ENCODE measurements around the gene CCDC197. TPM values are rescaled to one million over a fixed set of nuclear protein-coding genes. Genes with fewer than 3 reads are reported as not detected.

CCDC197 gene
- total and polyA plus RNA-seq, 4 donors: not detected

- Histone ChIP-seq H3K36me3 (ENCODE audit: control insufficient read depth in 4 of 4, insufficient read depth in 4 of 4, low read length in 4 of 4) (peaks cover 49 to 81% (median 64%) of the 10 kb centered on the region in 4 donors), H3K4me3 (no peak overlapping the region), H3K27me3 (ENCODE audit: control insufficient read depth in 3 of 3, insufficient read depth in 3 of 3, low read length in 2 of 3) (no peaks in the 10 kb centered on the region), H3K27ac (ENCODE audit: low read depth in 1 of 2, low read length in 1 of 2) (peak overlapping the region in 1 of 2 donors; percentile 1), H3K4me1 (ENCODE audit: control insufficient read depth in 5 of 5, insufficient read depth in 5 of 5, low read length in 5 of 5) (peaks cover 0 to 9% (median 0%) of the 10 kb centered on the region in 5 donors), H3K9me3 (ENCODE audit: control insufficient read depth in 4 of 4, insufficient read depth in 3 of 4, low read length in 3 of 4) (no peaks in the 10 kb centered on the region), H3K9ac (ENCODE audit: insufficient read depth in 1 of 2, low read length in 2 of 2) (no peak overlapping the region)
- TF ChIP-seq CTCF (IDR thresholded peaks at IDR 0.05; ENCODE audit: control extremely low read depth, extremely low read depth): no peak
- 93 to 96% methylated on average over 3 of the region's 3 CpGs for WGBS, 2 donors
- ATAC-seq (ENCODE audit: insufficient read depth, low FRiP score) (no peak), DNase-seq (no peak)
These were observed 54.7 kb downstream of the CCDC197 start for GRCh38 chr14:94051779-94052178.

- H3K27me3 ChIP-seq (ENCODE audit: control insufficient read depth in 3 of 3, insufficient read depth in 3 of 3, low read length in 2 of 3): no peaks in the 10 kb centered on the region
- ATAC-seq (ENCODE audit: insufficient read depth, low FRiP score): no peak
- peaks cover 0 to 9% (median 0%) of the 10 kb centered on the region in 5 donors for H3K4me1 ChIP-seq (ENCODE audit: control insufficient read depth in 5 of 5, insufficient read depth in 5 of 5, low read length in 5 of 5)
- no peak overlapping the region for H3K9ac ChIP-seq (ENCODE audit: insufficient read depth in 1 of 2, low read length in 2 of 2)
- peak overlapping the region in 1 of 2 donors; percentile 1 for H3K27ac ChIP-seq (ENCODE audit: low read depth in 1 of 2, low read length in 1 of 2)
- no peak for TF ChIP-seq CTCF (IDR thresholded peaks at IDR 0.05; ENCODE audit: control extremely low read depth, extremely low read depth)
- H3K36me3 ChIP-seq (ENCODE audit: control insufficient read depth in 4 of 4, insufficient read depth in 4 of 4, low read length in 4 of 4): peaks cover 50 to 77% (median 67%) of the 10 kb centered on the region in 4 donors
- no peak overlapping the region for H3K4me3 ChIP-seq
- no peak for DNase-seq
- no peaks in the 10 kb centered on the region for H3K9me3 ChIP-seq (ENCODE audit: control insufficient read depth in 4 of 4, insufficient read depth in 3 of 4, low read length in 3 of 4)
- WGBS, 2 donors: 88 to 91% methylated on average over 1 of the region's 1 CpG
These were observed 55.1 kb downstream of the CCDC197 start for GRCh38 chr14:94052199-94052598.

- DNase-seq (no peak), ATAC-seq (ENCODE audit: insufficient read depth, low FRiP score) (no peak)
- no peak for TF ChIP-seq CTCF (IDR thresholded peaks at IDR 0.05; ENCODE audit: control extremely low read depth, extremely low read depth)
- no peaks in the 10 kb centered on the region for H3K9me3 ChIP-seq (ENCODE audit: control insufficient read depth in 4 of 4, insufficient read depth in 3 of 4, low read length in 3 of 4)
- H3K4me1 ChIP-seq (ENCODE audit: control insufficient read depth in 5 of 5, insufficient read depth in 5 of 5, low read length in 5 of 5): peaks cover 0 to 9% (median 1%) of the 10 kb centered on the region in 5 donors
- 90 to 91% methylated on average over 4 of the region's 4 CpGs for WGBS, 2 donors
- no peak overlapping the region for H3K9ac ChIP-seq (ENCODE audit: insufficient read depth in 1 of 2, low read length in 2 of 2)
- H3K27ac ChIP-seq (ENCODE audit: low read depth in 1 of 2, low read length in 1 of 2): no peak overlapping the region
- no peak overlapping the region for H3K4me3 ChIP-seq
- H3K27me3 ChIP-seq (ENCODE audit: control insufficient read depth in 3 of 3, insufficient read depth in 3 of 3, low read length in 2 of 3): no peaks in the 10 kb centered on the region
- peaks cover 49 to 80% (median 67%) of the 10 kb centered on the region in 4 donors for H3K36me3 ChIP-seq (ENCODE audit: control insufficient read depth in 4 of 4, insufficient read depth in 4 of 4, low read length in 4 of 4)
These were observed 55.6 kb downstream of the CCDC197 start for GRCh38 chr14:94052662-94053061.

GRCh38 chr14:94054401-94054800, 57.3 kb downstream of the CCDC197 start:
- H3K27me3 ChIP-seq (ENCODE audit: control insufficient read depth in 3 of 3, insufficient read depth in 3 of 3, low read length in 2 of 3): no peaks in the 10 kb centered on the region
- ATAC-seq (ENCODE audit: insufficient read depth, low FRiP score): no peak
- 97 to 100% methylated on average over 1 of the region's 1 CpG for WGBS, 2 donors
- no peak for DNase-seq
- peaks cover 0 to 3% (median 0%) of the 10 kb centered on the region in 5 donors for H3K4me1 ChIP-seq (ENCODE audit: control insufficient read depth in 5 of 5, insufficient read depth in 5 of 5, low read length in 5 of 5)
- no peak overlapping the region for H3K4me3 ChIP-seq
- H3K9me3 ChIP-seq (ENCODE audit: control insufficient read depth in 4 of 4, insufficient read depth in 3 of 4, low read length in 3 of 4): no peaks in the 10 kb centered on the region
- H3K9ac ChIP-seq (ENCODE audit: insufficient read depth in 1 of 2, low read length in 2 of 2): no peak overlapping the region
- H3K36me3 ChIP-seq (ENCODE audit: control insufficient read depth in 4 of 4, insufficient read depth in 4 of 4, low read length in 4 of 4): peaks cover 51 to 81% (median 63%) of the 10 kb centered on the region in 4 donors
- no peak for TF ChIP-seq CTCF (IDR thresholded peaks at IDR 0.05; ENCODE audit: control extremely low read depth, extremely low read depth)
- H3K27ac ChIP-seq (ENCODE audit: low read depth in 1 of 2, low read length in 1 of 2): no peak overlapping the region

Measured in lung (tissue), 12 donors.